ENCODE measurements around the gene ZNF653. TPM values are rescaled to one million over a fixed set of nuclear protein-coding genes. Genes with fewer than 3 reads are reported as not detected.
A peak's percentile ranks its signal among the peaks of the same experiment; 100 is the strongest.

The ZNF653 gene
- total and polyA plus RNA-seq, 2 donors (not counting 3 experiments of a cell fraction or from before 2014, with no cell fraction given), result 7.0 to 8.7 TPM

GRCh38 chr19:11481534-11482383 lies 23.9 kb downstream of the ZNF653 start:
- POLR2A ChIA-PET, result interaction anchor here (1.0 to 1.2 kb wide), 2 partner anchors 101 to 185 kb away, joined by 3 to 4 read pairs; partner anchors contain the start of gene TSPAN16
- CTCF ChIA-PET, result interaction anchor here (0.6 to 2.5 kb wide), 30 partner anchors 11 to 446 kb away, joined by 3 to 48 read pairs (median 5); partner anchors contain the start of genes CCDC159, ELOF1, EPOR and ODAD3
- Histone ChIP-seq H3K4me1 (ENCODE audit: control insufficient read depth, extremely low read depth, insufficient read depth, low read length) (peaks cover 3% of the 10 kb centered on the region), H3K79me2 (ENCODE audit: control insufficient read depth, insufficient read depth, low read length) (no peaks in the 10 kb centered on the region), H2AFZ (ENCODE audit: low read depth, low read length) (no peak overlapping the region), H3K9me1 (replicated peaks; ENCODE audit: control insufficient read depth, extremely low read depth, insufficient read depth, low read length) (no peaks in the 10 kb centered on the region), H4K20me1 (replicated peaks; ENCODE audit: control insufficient read depth, extremely low read depth, insufficient read depth, low read length) (no peaks in the 10 kb centered on the region), H3K4me3 (replicated peaks in 1 of 3; ENCODE audit: insufficient read depth in 1 of 3, low read depth in 1 of 3, low read length in 3 of 3) (peak overlapping the region in 1 of 3 experiments; percentile 27), H3K27me3 (ENCODE audit: control insufficient read depth in 2 of 2, insufficient read depth in 2 of 2, low read length in 2 of 2) (peaks cover 13 to 25% of the 10 kb centered on the region in 2 experiments), H3K9ac (replicated peaks; ENCODE audit: extremely low read depth, insufficient read depth, low read length) (no peak overlapping the region), H3K9me3 (replicated peaks; ENCODE audit: control insufficient read depth, insufficient read depth, low read length) (no peaks in the 10 kb centered on the region), H3K36me3 (ENCODE audit: control insufficient read depth in 2 of 2, extremely low read depth in 1 of 2, insufficient read depth in 2 of 2, low read length in 2 of 2) (no peaks in the 10 kb centered on the region), H3K27ac (ENCODE audit: insufficient read depth, low read depth, low read length) (no peak overlapping the region), H3K4me2 (ENCODE audit: insufficient read depth, low read length) (no peak overlapping the region)
- BruUV-seq (replicated peaks), result no TSS peak
- peak; percentile 89 for FAIRE-seq
- intact Hi-C loops (cut with micrococcal nuclease) (loop anchor here (1.0 to 2.0 kb wide), 4 partner anchors 46 to 239 kb away; partner anchors contain the start of genes ODAD3 and PRKCSH), dilution Hi-C loops (cut with MboI; ENCODE audit: extremely low pct_ligation_motif_present, low sequenced_read_pairs) (no loop called here)
- TF ChIP-seq POLR2AphosphoS5 (IDR thresholded peaks at IDR 0.05; ENCODE audit: insufficient read depth, low read depth, low read length) (no peak), EZH2 (IDR thresholded peaks at IDR 0.05; ENCODE audit: borderline replicate concordance, low read depth, low read length, severe bottlenecking) (peak; percentile 11), GATA2 (IDR thresholded peaks at IDR 0.05; ENCODE audit: insufficient read depth, insufficient read length, low read depth, low read length) (no peak)
- DNase-seq (ENCODE audit: low read depth, low spot score), result peak; percentile 81

GRCh38 chr19:11480715-11481533 lies 24.7 kb downstream of the ZNF653 start, which contains the start of gene ELAVL3:
Gene ELAVL3 (minus strand): TSS chr19:11481046. CDS start chr19:11480608, 438 bp downstream.
- Histone ChIP-seq H3K4me1 (ENCODE audit: control insufficient read depth, extremely low read depth, insufficient read depth, low read length) (peaks cover 3% of the 10 kb centered on the region), H3K4me2 (ENCODE audit: insufficient read depth, low read length) (no peak within 1 kb of the TSS), H2AFZ (ENCODE audit: low read depth, low read length) (no peak within 1 kb of the TSS), H3K9me3 (replicated peaks; ENCODE audit: control insufficient read depth, insufficient read depth, low read length) (no peaks in the 10 kb centered on the region), H3K4me3 (replicated peaks in 1 of 3; ENCODE audit: insufficient read depth in 1 of 3, low read depth in 1 of 3, low read length in 3 of 3) (no peak within 1 kb of the TSS), H3K9ac (replicated peaks; ENCODE audit: extremely low read depth, insufficient read depth, low read length) (no peak within 1 kb of the TSS), H3K27me3 (ENCODE audit: control insufficient read depth in 2 of 2, insufficient read depth in 2 of 2, low read length in 2 of 2) (peaks cover 13 to 25% of the 10 kb centered on the region in 2 experiments), H4K20me1 (replicated peaks; ENCODE audit: control insufficient read depth, extremely low read depth, insufficient read depth, low read length) (no peaks in the 10 kb centered on the region), H3K79me2 (ENCODE audit: control insufficient read depth, insufficient read depth, low read length) (no peaks in the 10 kb centered on the region), H3K27ac (ENCODE audit: insufficient read depth, low read depth, low read length) (no peak within 1 kb of the TSS), H3K9me1 (replicated peaks; ENCODE audit: control insufficient read depth, extremely low read depth, insufficient read depth, low read length) (no peaks in the 10 kb centered on the region), H3K36me3 (ENCODE audit: control insufficient read depth in 2 of 2, extremely low read depth in 1 of 2, insufficient read depth in 2 of 2, low read length in 2 of 2) (no peaks in the 10 kb centered on the region)
- CTCF ChIA-PET, result interaction anchor here (0.6 to 2.5 kb wide), 2 partner anchors 100 to 187 kb away, joined by 3 to 48 read pairs; no protein-coding TSS in a partner anchor
- FAIRE-seq (no peak), DNase-seq (ENCODE audit: low read depth, low spot score) (no peak)
- BruUV-seq (replicated peaks), result no TSS peak
- no peak for TF ChIP-seq POLR2A (IDR thresholded peaks at IDR 0.05; ENCODE audit: low read depth, low read length)
- TF ChIP-seq EZH2 (IDR thresholded peaks at IDR 0.05; ENCODE audit: borderline replicate concordance, low read depth, low read length, severe bottlenecking), result peak; percentile 79
- intact Hi-C loops (cut with micrococcal nuclease) (no loop called here), dilution Hi-C loops (cut with MboI; ENCODE audit: extremely low pct_ligation_motif_present, low sequenced_read_pairs) (no loop called here)
- POLR2A ChIA-PET, result no interaction called here
